ENCODE data around the gene TNNI3.
"Not testable (repeated sequence)": the region's sequence is repeated elsewhere in the genome, so short reads cannot be mapped to it uniquely, and the experiment has no call there.

Gene TNNI3

GRCh38 chr19:55157064-55157908, at the start of gene TNNI3:
Gene TNNI3, minus strand, starts transcription at chr19:55157732. Its CDS starts 143 bp downstream, at chr19:55157589.
- DNase-seq = no peak

GRCh38 chr19:55206664-55207500, 49.4 kb upstream of the TNNI3 start:
- DNase-seq = peak; percentile 61

- not testable (repeated sequence) for DNase-seq
Measured at GRCh38 chr19:55202199-55202598, 44.7 kb upstream of the TNNI3 start.

GRCh38 chr19:55199620-55200204, 42.2 kb upstream of the TNNI3 start:
- no peak for DNase-seq

- no peak for DNase-seq
Measured at GRCh38 chr19:55198651-55199050, 41.1 kb upstream of the TNNI3 start.

GRCh38 chr19:55197528-55197927, 40.0 kb upstream of the TNNI3 start:
- no peak for DNase-seq

GRCh38 chr19:55196803-55197202, 39.3 kb upstream of the TNNI3 start:
- DNase-seq = no peak

- DNase-seq = no peak
Measured at GRCh38 chr19:55193481-55193880, 35.9 kb upstream of the TNNI3 start.

- no peak for DNase-seq
Measured at GRCh38 chr19:55189403-55189835, 31.9 kb upstream of the TNNI3 start.

- DNase-seq = no peak
Measured at GRCh38 chr19:55188625-55189024, 31.1 kb upstream of the TNNI3 start.

GRCh38 chr19:55186080-55186479, 28.5 kb upstream of the TNNI3 start:
- no peak for DNase-seq

GRCh38 chr19:55181740-55182139, 24.2 kb upstream of the TNNI3 start:
- DNase-seq = no peak

GRCh38 chr19:55179606-55180484, 22.3 kb upstream of the TNNI3 start, which contains the start of gene SYT5:
Gene SYT5, minus strand, starts transcription at chr19:55180289. Its CDS starts 1,248 bp downstream, at chr19:55179041.
- peak; percentile 45 for DNase-seq

GRCh38 chr19:55178781-55179599, 21.5 kb upstream of the TNNI3 start:
- DNase-seq = peak; percentile 97

- no peak for DNase-seq
Measured at GRCh38 chr19:55176076-55176475, 18.5 kb upstream of the TNNI3 start.

GRCh38 chr19:55175117-55175867, 17.8 kb upstream of the TNNI3 start:
- DNase-seq = no peak

GRCh38 chr19:55174425-55175116, 17.0 kb upstream of the TNNI3 start:
- DNase-seq = no peak

- peak; percentile 31 for DNase-seq
Measured at GRCh38 chr19:55173714-55174409, 16.3 kb upstream of the TNNI3 start.

GRCh38 chr19:55173186-55173713, 15.7 kb upstream of the TNNI3 start:
- no peak for DNase-seq
